CD4-positive, CD25-positive, alpha-beta regulatory T cell (primary cell): ENCODE results near the gene ZNF326. TPM values are rescaled to one million over a fixed set of nuclear protein-coding genes. Genes with fewer than 3 reads are reported as not detected.

Source experiments
- ATAC-seq, 2 donors: fragments of 150-1000 bp; cut with Tn5 transposase; one replicate each; pipeline ENCODE4 v1.10.0; 2021; ENCODE audit warnings: low read depth in 2 of 2, moderate number of reproducible peaks in 2 of 2, moderate library complexity in 1 of 2
- DNase-seq, 3 donors: peaks; one replicate each; pipeline versions ENCODE4 v3.0.0 to v3.0.0-alpha.2; 2012 to 2022; ENCODE audit warnings: mixed read lengths in 1 of 3
- H3K27ac ChIP-seq: one replicate; pipeline ENCODE4 v1.7.0; 2013; ENCODE audit warnings: mild to moderate bottlenecking, low read length; ENCODE audit not compliant: insufficient read depth, poor library complexity, severe bottlenecking
- H3K27me3 ChIP-seq: one replicate; pipeline ENCODE4 v1.7.0; 2013; ENCODE audit warnings: low read length; ENCODE audit not compliant: control insufficient read depth, insufficient read depth
- H3K36me3 ChIP-seq: one replicate; pipeline ENCODE4 v1.7.0; 2013; ENCODE audit warnings: mild to moderate bottlenecking, low read length, moderate library complexity; ENCODE audit not compliant: control insufficient read depth, insufficient read depth
- H3K4me1 ChIP-seq: 2 replicates; pipeline ENCODE4 v1.7.0; 2013; ENCODE audit warnings: mild to moderate bottlenecking, low read length; ENCODE audit not compliant: insufficient read depth, control insufficient read depth, poor library complexity, severe bottlenecking
- H3K4me3 ChIP-seq: one replicate; pipeline ENCODE4 v1.7.0; 2013; ENCODE audit warnings: low read depth, mild to moderate bottlenecking, low read length, moderate library complexity
- H3K9me3 ChIP-seq, 2 experiments: 1 replicate in 1 of 2; 2 replicates in 1 of 2; pipeline ENCODE4 v1.7.0; 2013; ENCODE audit warnings: low read length in 2 of 2, mild to moderate bottlenecking in 1 of 2, moderate library complexity in 1 of 2; ENCODE audit not compliant: control insufficient read depth in 2 of 2
- H3K27ac Mint-ChIP-seq, 3 donors: one replicate each; pipeline ENCODE4 v1.8.0; 2020 to 2022; ENCODE audit warnings: mild to moderate bottlenecking in 3 of 3, mixed read lengths in 3 of 3, moderate library complexity in 2 of 3
- H3K27me3 Mint-ChIP-seq: one replicate; pipeline ENCODE4 v1.8.0; 2022; ENCODE audit warnings: mild to moderate bottlenecking, mixed read lengths
- H3K36me3 Mint-ChIP-seq: one replicate; pipeline ENCODE4 v1.8.0; 2020; ENCODE audit warnings: mixed read lengths
- H3K4me1 Mint-ChIP-seq, 4 donors: one replicate each; pipeline ENCODE4 v1.8.0; 2020 to 2022; ENCODE audit warnings: mixed read lengths in 4 of 4, mild to moderate bottlenecking in 1 of 4
- H3K4me3 Mint-ChIP-seq, 4 donors: one replicate each; pipeline ENCODE4 v1.8.0; 2020 to 2022; ENCODE audit warnings: mild to moderate bottlenecking in 4 of 4, mixed read lengths in 4 of 4, moderate library complexity in 3 of 4
- H3K9me3 Mint-ChIP-seq, 7 donors: one replicate each; pipeline ENCODE4 v1.8.0; 2020 to 2022; ENCODE audit warnings: mixed read lengths in 7 of 7, mild to moderate bottlenecking in 3 of 7, moderate library complexity in 2 of 7
- polyA plus RNA-seq, 4 donors: library from polyadenylated mRNA; unstranded; fragments of 300-500 nt; fragmentation: Illumina TruSeq; gene quantifications; one replicate each; pipeline ENCODE4 v1.2.3, GENCODE V29; 2021
- total RNA-seq: library from RNA; stranded (reverse); gene quantifications from one replicate; pipeline ENCODE4 v1.2.3, GENCODE V29; 2022

The ZNF326 gene
- total and polyA plus RNA-seq, 5 donors from 2014 or later: 3.8 to 45.7 (median 5.0) TPM

DNA sequence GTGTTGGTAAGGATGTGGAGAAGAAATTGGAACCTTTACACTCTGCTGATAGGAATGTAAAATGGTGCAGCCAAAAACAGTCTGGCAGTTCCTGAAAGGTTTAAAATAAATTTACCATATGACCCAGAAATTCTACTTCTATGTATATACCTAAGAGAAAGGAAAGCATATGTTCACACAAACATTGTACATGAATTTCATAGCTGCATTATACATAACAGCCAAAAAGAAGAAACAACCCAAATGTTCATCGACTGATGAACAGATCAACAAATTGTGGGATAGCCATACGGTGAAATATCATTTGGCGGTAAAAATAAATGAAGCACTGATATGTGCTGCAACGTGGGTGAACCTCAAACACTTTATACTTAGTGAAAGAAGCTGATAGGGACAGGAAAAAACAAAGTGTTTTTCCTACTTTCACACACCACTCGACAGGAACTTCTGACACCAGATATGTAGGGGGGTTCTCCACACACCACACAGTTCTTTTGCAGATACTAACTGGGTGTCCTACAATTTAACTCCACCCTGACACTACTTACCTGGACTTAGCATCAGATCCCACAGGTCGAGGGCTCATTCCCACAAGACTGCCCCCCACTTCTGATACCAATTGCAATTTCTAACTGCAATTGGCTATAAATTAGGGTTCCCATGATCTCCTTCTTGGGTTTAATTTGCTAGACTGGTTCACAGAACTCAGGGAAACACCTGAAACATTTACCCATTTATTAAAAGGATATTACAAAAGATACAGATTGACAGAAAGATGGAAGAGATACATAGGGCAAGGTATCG lies 35.9 kb upstream of the ZNF326 start:
- no peaks in the 10 kb centered on the region for H3K36me3 ChIP-seq
- H3K27me3 ChIP-seq: peaks cover 3% of the 10 kb centered on the region
- H3K4me3 ChIP-seq: no peak overlapping the region
- Mint-ChIP-seq H3K27ac (no peak overlapping the region), H3K36me3 (no peaks in the 10 kb centered on the region), H3K4me3 (no peak overlapping the region), H3K4me1 (peaks cover 5 to 26% (median 10%) of the 10 kb centered on the region in 4 donors), H3K27me3 (peaks cover 8% of the 10 kb centered on the region), H3K9me3 (peaks cover 0 to 4% (median 0%) of the 10 kb centered on the region in 7 donors)
- H3K4me1 ChIP-seq: no peaks in the 10 kb centered on the region
- ATAC-seq (no peak), DNase-seq (no peak)
- no peak overlapping the region for H3K27ac ChIP-seq
- peaks cover 0 to 4% of the 10 kb centered on the region in 2 experiments for H3K9me3 ChIP-seq

DNA sequence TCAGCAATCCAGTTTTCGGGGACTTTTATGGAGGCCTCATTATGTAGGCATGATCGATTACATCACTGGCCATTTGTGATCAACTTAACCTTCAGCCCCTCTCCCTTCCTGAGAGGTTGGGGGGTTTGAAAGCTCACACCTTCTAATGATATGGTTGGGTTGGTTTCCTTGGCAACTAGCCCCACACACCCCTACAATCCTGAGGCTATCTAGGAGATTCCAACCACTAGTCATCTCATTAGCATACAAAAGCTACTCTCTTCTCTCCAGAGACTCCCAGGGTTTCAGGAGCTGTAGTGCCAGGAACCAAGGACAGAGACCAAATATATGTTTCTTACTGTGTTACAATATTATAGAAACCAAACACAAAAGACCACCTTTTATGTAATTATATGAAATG lies 35.2 kb upstream of the ZNF326 start:
- no peak for DNase-seq
- no peaks in the 10 kb centered on the region for H3K36me3 Mint-ChIP-seq
- H3K4me1 ChIP-seq: no peaks in the 10 kb centered on the region
- no peak overlapping the region for H3K4me3 ChIP-seq
- H3K27ac Mint-ChIP-seq: no peak overlapping the region
- peaks cover 0 to 4% (median 0%) of the 10 kb centered on the region in 7 donors for H3K9me3 Mint-ChIP-seq
- H3K27me3 ChIP-seq: peaks cover 3% of the 10 kb centered on the region
- no peak overlapping the region for H3K4me3 Mint-ChIP-seq
- H3K4me1 Mint-ChIP-seq: peaks cover 5 to 26% (median 9%) of the 10 kb centered on the region in 4 donors
- no peak for ATAC-seq
- peaks cover 0 to 4% of the 10 kb centered on the region in 2 experiments for H3K9me3 ChIP-seq
- no peak overlapping the region for H3K27ac ChIP-seq
- no peaks in the 10 kb centered on the region for H3K36me3 ChIP-seq
- peaks cover 13% of the 10 kb centered on the region for H3K27me3 Mint-ChIP-seq

DNA sequence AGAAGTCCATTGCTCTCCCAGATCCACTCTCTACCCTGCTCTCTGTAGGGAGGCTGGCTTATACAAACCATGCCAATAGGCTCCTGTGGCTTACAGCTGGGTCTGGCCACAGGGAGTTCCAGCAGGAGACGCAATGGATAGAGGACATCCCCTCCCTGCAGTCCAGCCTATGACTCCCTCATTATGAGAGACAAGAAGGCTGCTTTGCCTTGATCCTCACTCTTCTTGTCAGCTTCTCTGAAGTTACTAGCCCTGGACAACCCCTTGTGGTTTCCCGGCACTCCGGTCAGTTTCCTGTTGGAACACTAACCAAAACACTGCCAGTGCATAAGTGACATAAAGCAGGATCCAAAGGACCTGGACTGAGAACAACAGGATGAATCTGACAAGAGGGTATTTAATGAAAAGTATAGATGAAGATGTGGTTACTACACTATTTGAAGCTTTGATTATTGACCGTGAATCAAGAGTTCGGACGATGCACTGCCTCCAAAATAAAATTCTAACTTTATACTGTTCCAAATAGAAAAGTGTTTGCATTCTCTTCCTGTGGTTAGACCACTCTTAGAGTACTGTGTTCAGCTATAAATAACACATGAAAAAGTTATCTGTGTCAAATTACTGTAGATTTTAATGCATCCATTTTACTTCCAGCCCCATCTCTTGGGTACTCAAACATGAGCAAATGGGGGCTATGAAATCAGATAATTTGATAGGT lies 32.7 kb upstream of the ZNF326 start:
- Histone ChIP-seq H3K27me3 (peaks cover 3% of the 10 kb centered on the region), H3K4me3 (no peak overlapping the region), H3K4me1 (no peaks in the 10 kb centered on the region), H3K9me3 (peaks cover 0 to 4% of the 10 kb centered on the region in 2 experiments), H3K36me3 (no peaks in the 10 kb centered on the region), H3K27ac (no peak overlapping the region)
- Mint-ChIP-seq H3K4me1 (peaks cover 5 to 20% (median 6%) of the 10 kb centered on the region in 4 donors), H3K36me3 (no peaks in the 10 kb centered on the region), H3K27ac (no peak overlapping the region), H3K9me3 (peaks cover 0 to 4% (median 0%) of the 10 kb centered on the region in 7 donors), H3K27me3 (peaks cover 30% of the 10 kb centered on the region), H3K4me3 (no peak overlapping the region)
- ATAC-seq (no peak), DNase-seq (no peak)

DNA sequence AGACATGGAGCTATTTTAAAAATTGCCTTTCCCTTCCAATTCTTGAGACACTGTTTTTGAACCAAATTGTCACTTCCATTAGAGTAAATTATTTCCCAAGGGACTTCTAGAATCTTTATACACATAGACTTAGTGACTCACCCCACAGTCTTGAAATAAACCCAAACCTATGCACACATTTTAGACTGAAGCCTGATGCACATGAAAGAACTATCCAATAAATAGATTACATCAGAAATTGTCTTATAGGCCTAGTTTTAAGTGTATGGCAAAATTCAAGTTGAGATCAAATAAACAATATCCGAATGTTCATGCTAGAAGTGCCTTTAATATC lies 32.2 kb upstream of the ZNF326 start:
- H3K27me3 ChIP-seq: peaks cover 3% of the 10 kb centered on the region
- no peaks in the 10 kb centered on the region for H3K4me1 ChIP-seq
- H3K9me3 Mint-ChIP-seq: peaks cover 0 to 4% (median 0%) of the 10 kb centered on the region in 7 donors
- no peak overlapping the region for H3K27ac ChIP-seq
- no peaks in the 10 kb centered on the region for H3K36me3 ChIP-seq
- ATAC-seq (no peak), DNase-seq (no peak)
- no peaks in the 10 kb centered on the region for H3K36me3 Mint-ChIP-seq
- H3K4me1 Mint-ChIP-seq: peaks cover under 1 to 17% (median 5%) of the 10 kb centered on the region in 4 donors
- peaks cover 0 to 4% of the 10 kb centered on the region in 2 experiments for H3K9me3 ChIP-seq
- H3K4me3 Mint-ChIP-seq: no peak overlapping the region
- H3K27ac Mint-ChIP-seq: no peak overlapping the region
- H3K4me3 ChIP-seq: no peak overlapping the region
- H3K27me3 Mint-ChIP-seq: peaks cover 33% of the 10 kb centered on the region

DNA sequence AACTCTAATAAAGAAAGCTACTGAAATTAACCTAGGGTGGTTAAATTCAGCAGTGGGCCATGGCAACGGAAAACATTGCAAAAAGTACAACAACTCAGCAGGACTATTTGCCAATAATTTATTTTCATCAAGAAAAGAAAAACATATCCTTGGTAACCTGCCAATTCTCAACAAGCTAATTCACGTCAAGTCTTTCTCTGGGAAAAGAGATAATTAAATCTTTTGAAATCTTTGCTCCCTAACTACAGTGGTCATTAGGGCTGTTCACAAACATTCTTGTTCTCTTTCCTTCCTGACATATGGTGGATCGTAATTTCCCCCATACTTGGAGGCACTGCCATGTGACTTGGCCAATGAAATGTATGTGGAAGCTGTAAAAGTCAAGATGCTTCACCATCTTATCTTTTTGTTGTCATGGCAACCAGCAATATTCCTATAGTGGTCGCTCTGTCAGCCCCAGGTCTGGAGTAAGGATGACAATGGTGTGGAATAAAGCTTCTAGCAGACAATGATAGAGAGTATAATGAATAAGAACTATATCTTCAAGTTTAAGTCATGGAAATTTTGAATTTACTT lies 29.6 kb upstream of the ZNF326 start:
- DNase-seq (no peak), ATAC-seq (no peak)
- Histone ChIP-seq H3K27ac (no peak overlapping the region), H3K4me1 (no peaks in the 10 kb centered on the region), H3K27me3 (peaks cover 3% of the 10 kb centered on the region), H3K9me3 (no peaks in the 10 kb centered on the region), H3K4me3 (no peak overlapping the region), H3K36me3 (no peaks in the 10 kb centered on the region)
- Mint-ChIP-seq H3K4me3 (no peak overlapping the region), H3K27me3 (peaks cover 37% of the 10 kb centered on the region), H3K36me3 (no peaks in the 10 kb centered on the region), H3K27ac (no peak overlapping the region), H3K4me1 (peaks cover 0 to 2% (median 0%) of the 10 kb centered on the region in 4 donors), H3K9me3 (peaks cover 0 to 2% (median 0%) of the 10 kb centered on the region in 7 donors)

DNA sequence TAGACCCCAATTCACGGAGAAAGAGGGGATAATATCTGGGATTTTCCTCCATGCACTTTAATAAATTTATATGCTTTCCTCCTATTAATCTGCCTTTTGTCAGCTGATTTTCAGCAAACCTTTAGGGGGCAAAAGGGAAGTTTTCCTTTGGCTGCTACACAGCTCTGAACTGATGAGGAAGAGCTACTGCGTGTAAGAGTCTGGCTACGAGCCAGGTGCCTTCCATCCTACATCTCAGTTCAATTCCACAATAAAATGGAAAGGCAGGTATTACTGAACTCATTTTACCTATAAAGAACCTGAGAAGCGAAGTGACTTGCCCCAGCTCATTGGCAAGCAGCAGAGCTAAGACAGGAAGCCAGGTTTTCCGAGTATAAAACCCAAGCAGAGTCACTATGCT lies 28.3 kb upstream of the ZNF326 start:
- H3K9me3 Mint-ChIP-seq: peaks cover 0 to 2% (median 0%) of the 10 kb centered on the region in 7 donors
- H3K27ac Mint-ChIP-seq: no peak overlapping the region
- Histone ChIP-seq H3K9me3 (no peaks in the 10 kb centered on the region), H3K27me3 (peaks cover 3% of the 10 kb centered on the region), H3K4me3 (no peak overlapping the region), H3K4me1 (no peaks in the 10 kb centered on the region), H3K27ac (no peak overlapping the region), H3K36me3 (no peaks in the 10 kb centered on the region)
- no peak for DNase-seq
- H3K4me3 Mint-ChIP-seq: no peak overlapping the region
- H3K27me3 Mint-ChIP-seq: peaks cover 37% of the 10 kb centered on the region
- no peak for ATAC-seq
- peaks cover 0 to 2% (median 0%) of the 10 kb centered on the region in 4 donors for H3K4me1 Mint-ChIP-seq
- H3K36me3 Mint-ChIP-seq: no peaks in the 10 kb centered on the region

DNA sequence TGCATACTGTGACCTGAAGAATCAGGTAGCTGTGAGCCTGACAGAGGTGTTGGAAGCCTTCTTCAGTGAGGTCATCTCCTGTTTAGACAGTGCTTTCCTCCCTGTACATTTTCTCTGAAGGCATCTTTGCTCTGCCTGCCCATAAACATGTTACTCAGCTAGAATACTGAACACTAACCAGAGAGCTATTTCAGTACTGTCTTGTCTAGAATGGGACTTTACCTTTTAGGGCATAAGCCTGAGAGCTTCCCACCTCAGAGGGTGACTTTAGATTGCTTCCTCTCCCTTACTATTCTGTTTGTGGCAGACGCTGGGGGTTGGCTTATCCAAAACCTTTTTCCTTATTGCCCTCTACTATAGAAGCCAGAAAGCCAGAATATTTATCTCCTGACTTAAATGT lies 23.3 kb upstream of the ZNF326 start:
- Mint-ChIP-seq H3K4me3 (no peak overlapping the region), H3K27me3 (peaks cover 43% of the 10 kb centered on the region), H3K36me3 (no peaks in the 10 kb centered on the region), H3K4me1 (peaks cover 0 to 2% (median 0%) of the 10 kb centered on the region in 4 donors), H3K27ac (no peak overlapping the region), H3K9me3 (no peaks in the 10 kb centered on the region)
- Histone ChIP-seq H3K36me3 (no peaks in the 10 kb centered on the region), H3K27me3 (no peaks in the 10 kb centered on the region), H3K4me3 (no peak overlapping the region), H3K9me3 (no peaks in the 10 kb centered on the region), H3K27ac (no peak overlapping the region), H3K4me1 (no peaks in the 10 kb centered on the region)
- DNase-seq (no peak), ATAC-seq (no peak)
